Stimulated activated naive CD8-positive, alpha-beta T cell treated with anti-CD3 and anti-CD28 coated beads, Interleukin-15, Interleukin-2, amounts not matched to agents 100 ng/mL and 50 ng/mL, for 24 hours (primary cell): ENCODE measurements around the gene TDRD7.

Experiments used
- H3K27ac Mint-ChIP-seq: one replicate; pipeline ENCODE4 v1.8.0; 2021; ENCODE audit warnings: mild to moderate bottlenecking, mixed read lengths
- H3K27me3 Mint-ChIP-seq: one replicate; pipeline ENCODE4 v1.8.0; 2021; ENCODE audit warnings: mixed read lengths
- H3K36me3 Mint-ChIP-seq: one replicate; pipeline ENCODE4 v1.8.0; 2021; ENCODE audit warnings: low read depth, mixed read lengths
- H3K4me1 Mint-ChIP-seq: one replicate; pipeline ENCODE4 v1.8.0; 2021; ENCODE audit warnings: low read depth, mixed read lengths
- H3K4me3 Mint-ChIP-seq: one replicate; pipeline ENCODE4 v1.8.0; 2021; ENCODE audit warnings: mild to moderate bottlenecking, mixed read lengths
- H3K9me3 Mint-ChIP-seq: one replicate; pipeline ENCODE4 v1.8.0; 2021; ENCODE audit warnings: mixed read lengths

TDRD7 gene

GRCh38 chr9:97527626-97528528 is 116.0 kb downstream of the TDRD7 start:
- no peaks in the 10 kb centered on the region for H3K9me3 Mint-ChIP-seq
- no peaks in the 10 kb centered on the region for H3K4me1 Mint-ChIP-seq
- no peaks in the 10 kb centered on the region for H3K36me3 Mint-ChIP-seq
- no peak overlapping the region for H3K4me3 Mint-ChIP-seq
- no peaks in the 10 kb centered on the region for H3K27me3 Mint-ChIP-seq
- H3K27ac Mint-ChIP-seq, result no peak overlapping the region

- no peaks in the 10 kb centered on the region for H3K4me1 Mint-ChIP-seq
- H3K9me3 Mint-ChIP-seq, result no peaks in the 10 kb centered on the region
- H3K4me3 Mint-ChIP-seq, result no peak overlapping the region
- no peak overlapping the region for H3K27ac Mint-ChIP-seq
- H3K36me3 Mint-ChIP-seq, result no peaks in the 10 kb centered on the region
- H3K27me3 Mint-ChIP-seq, result no peaks in the 10 kb centered on the region
Observed at GRCh38 chr9:97528529-97529230, 116.8 kb downstream of the TDRD7 start.

GRCh38 chr9:97529363-97530076 is 117.6 kb downstream of the TDRD7 start:
- H3K36me3 Mint-ChIP-seq, result no peaks in the 10 kb centered on the region
- no peaks in the 10 kb centered on the region for H3K4me1 Mint-ChIP-seq
- no peak overlapping the region for H3K4me3 Mint-ChIP-seq
- H3K27me3 Mint-ChIP-seq, result no peaks in the 10 kb centered on the region
- H3K27ac Mint-ChIP-seq, result no peak overlapping the region
- H3K9me3 Mint-ChIP-seq, result no peaks in the 10 kb centered on the region

GRCh38 chr9:97531888-97532376 is 120.0 kb downstream of the TDRD7 start:
- Mint-ChIP-seq H3K4me1 (no peaks in the 10 kb centered on the region), H3K27ac (no peak overlapping the region)

GRCh38 chr9:97534185-97534584 is 122.3 kb downstream of the TDRD7 start:
- H3K4me3 Mint-ChIP-seq, result no peak overlapping the region
- H3K27ac Mint-ChIP-seq, result no peak overlapping the region
- no peaks in the 10 kb centered on the region for H3K36me3 Mint-ChIP-seq
- no peaks in the 10 kb centered on the region for H3K4me1 Mint-ChIP-seq
- H3K9me3 Mint-ChIP-seq, result no peaks in the 10 kb centered on the region
- H3K27me3 Mint-ChIP-seq, result no peaks in the 10 kb centered on the region

More at GRCh38 chr9:97531888-97532376, 120.0 kb downstream of the TDRD7 start:
- H3K27me3 Mint-ChIP-seq, result no peaks in the 10 kb centered on the region
- H3K9me3 Mint-ChIP-seq, result no peaks in the 10 kb centered on the region
- H3K4me3 Mint-ChIP-seq, result no peak overlapping the region
- H3K36me3 Mint-ChIP-seq, result no peaks in the 10 kb centered on the region

GRCh38 chr9:97534961-97535594 is 123.2 kb downstream of the TDRD7 start:
- H3K4me1 Mint-ChIP-seq, result no peaks in the 10 kb centered on the region
- H3K27me3 Mint-ChIP-seq, result no peaks in the 10 kb centered on the region
- no peak overlapping the region for H3K27ac Mint-ChIP-seq
- no peaks in the 10 kb centered on the region for H3K9me3 Mint-ChIP-seq
- H3K4me3 Mint-ChIP-seq, result no peak overlapping the region
- H3K36me3 Mint-ChIP-seq, result no peaks in the 10 kb centered on the region

GRCh38 chr9:97535771-97536170 is 123.9 kb downstream of the TDRD7 start:
- Mint-ChIP-seq H3K36me3 (no peaks in the 10 kb centered on the region), H3K27me3 (no peaks in the 10 kb centered on the region), H3K9me3 (no peaks in the 10 kb centered on the region), H3K4me3 (no peak overlapping the region), H3K27ac (no peak overlapping the region), H3K4me1 (no peaks in the 10 kb centered on the region)

GRCh38 chr9:97536480-97536879 is 124.6 kb downstream of the TDRD7 start:
- H3K27me3 Mint-ChIP-seq, result no peaks in the 10 kb centered on the region
- H3K36me3 Mint-ChIP-seq, result no peaks in the 10 kb centered on the region
- H3K4me1 Mint-ChIP-seq, result no peaks in the 10 kb centered on the region
- H3K9me3 Mint-ChIP-seq, result no peaks in the 10 kb centered on the region
- no peak overlapping the region for H3K27ac Mint-ChIP-seq
- no peak overlapping the region for H3K4me3 Mint-ChIP-seq

GRCh38 chr9:97543561-97543960 is 131.7 kb downstream of the TDRD7 start:
- H3K36me3 Mint-ChIP-seq, result no peaks in the 10 kb centered on the region
- no peak overlapping the region for H3K27ac Mint-ChIP-seq
- no peaks in the 10 kb centered on the region for H3K4me1 Mint-ChIP-seq
- H3K4me3 Mint-ChIP-seq, result no peak overlapping the region
- peaks cover 9% of the 10 kb centered on the region for H3K27me3 Mint-ChIP-seq
- no peaks in the 10 kb centered on the region for H3K9me3 Mint-ChIP-seq

- Mint-ChIP-seq H3K4me1 (no peaks in the 10 kb centered on the region), H3K4me3 (no peak overlapping the region), H3K27ac (no peak overlapping the region), H3K36me3 (no peaks in the 10 kb centered on the region), H3K9me3 (no peaks in the 10 kb centered on the region), H3K27me3 (peaks cover 9% of the 10 kb centered on the region)
Observed at GRCh38 chr9:97545486-97545885, 133.6 kb downstream of the TDRD7 start.
